OCI-LY3 (cell line): ENCODE measurements around the gene FLOT2.
"Not testable (repeated sequence)": the region's sequence is repeated elsewhere in the genome, so short reads cannot be mapped to it uniquely, and the experiment has no call there.

Experiments used
- H2AFZ ChIP-seq: fragments of 200-600, 300-600 bp; shearing (Covaris generic); 2 replicates; pipeline ENCODE4 v1.6.0; 2014; ENCODE audit warnings: antibody characterized with exemption, low read depth, low read length
- H3K27ac ChIP-seq: fragments of 200-600, 300-600 bp; sonication (generic); 2 replicates; pipeline ENCODE4 v1.5.1; 2014; ENCODE audit warnings: mild to moderate bottlenecking, low read length, moderate library complexity, mixed read lengths
- H3K27me3 ChIP-seq: fragments of 200-600, 300-600 bp; sonication (generic); 2 replicates; pipeline ENCODE4 v1.6.1; 2014; ENCODE audit warnings: low read depth, low read length, mixed read lengths
- H3K36me3 ChIP-seq: fragments of 200-600, 300-600 bp; sonication (generic); replicated peaks from 2 replicates; pipeline ENCODE3; 2014; ENCODE audit warnings: low read depth, low read length, mixed read lengths
- H3K4me1 ChIP-seq: fragments of 300-600, 200-600 bp; sonication (generic); 2 replicates; pipeline ENCODE4 v1.6.1; 2014; ENCODE audit warnings: low read length, mixed read lengths
- H3K4me2 ChIP-seq: fragments of 200-600, 300-600 bp; sonication (generic); 2 replicates; pipeline ENCODE4 v1.6.1; 2014; ENCODE audit warnings: low read length, mixed read lengths
- H3K4me3 ChIP-seq: fragments of 300-600, 200-600 bp; sonication (generic); 2 replicates; pipeline ENCODE4 v1.5.1; 2014; ENCODE audit warnings: antibody characterized with exemption, mild to moderate bottlenecking, low read length, moderate library complexity
- H3K79me2 ChIP-seq: fragments of 300-600, 200-600 bp; shearing (Covaris generic); 2 replicates; pipeline ENCODE4 v1.6.1; 2014; ENCODE audit warnings: mild to moderate bottlenecking, low read length, mixed read lengths
- H3K9ac ChIP-seq: fragments of 300-600, 200-600 bp; shearing (Covaris generic); 2 replicates; pipeline ENCODE4 v1.6.0; 2014; ENCODE audit warnings: mild to moderate bottlenecking, low read length, moderate library complexity
- H3K9me3 ChIP-seq: fragments of 200-600, 300-600 bp; shearing (Covaris generic); 2 replicates; pipeline ENCODE4 v1.6.1; 2014; ENCODE audit warnings: low read length, mixed read lengths; ENCODE audit not compliant: insufficient read depth
- H4K20me1 ChIP-seq: fragments of 200-600, 300-600 bp; sonication (generic); 2 replicates; pipeline ENCODE4 v1.6.1; 2016; ENCODE audit warnings: low read length, mixed read lengths; ENCODE audit not compliant: insufficient read depth
- EZH2phosphoT487 ChIP-seq: fragments of 200-600 bp; shearing (Covaris generic); IDR thresholded peaks from 2 replicates; pipeline ENCODE4 v1.6.1; 2018; ENCODE audit warnings: antibody characterized with exemption, mixed run types, low read depth
- TF ChIP-seq, protein P1 (sequence below): fragments of 200-600, 300-600 bp; sonication (generic); IDR thresholded peaks from 2 replicates; pipeline ENCODE4 v1.5.1; 2014; ENCODE audit warnings: antibody characterized with exemption, low read length, low read depth

Gene FLOT2

DNA sequence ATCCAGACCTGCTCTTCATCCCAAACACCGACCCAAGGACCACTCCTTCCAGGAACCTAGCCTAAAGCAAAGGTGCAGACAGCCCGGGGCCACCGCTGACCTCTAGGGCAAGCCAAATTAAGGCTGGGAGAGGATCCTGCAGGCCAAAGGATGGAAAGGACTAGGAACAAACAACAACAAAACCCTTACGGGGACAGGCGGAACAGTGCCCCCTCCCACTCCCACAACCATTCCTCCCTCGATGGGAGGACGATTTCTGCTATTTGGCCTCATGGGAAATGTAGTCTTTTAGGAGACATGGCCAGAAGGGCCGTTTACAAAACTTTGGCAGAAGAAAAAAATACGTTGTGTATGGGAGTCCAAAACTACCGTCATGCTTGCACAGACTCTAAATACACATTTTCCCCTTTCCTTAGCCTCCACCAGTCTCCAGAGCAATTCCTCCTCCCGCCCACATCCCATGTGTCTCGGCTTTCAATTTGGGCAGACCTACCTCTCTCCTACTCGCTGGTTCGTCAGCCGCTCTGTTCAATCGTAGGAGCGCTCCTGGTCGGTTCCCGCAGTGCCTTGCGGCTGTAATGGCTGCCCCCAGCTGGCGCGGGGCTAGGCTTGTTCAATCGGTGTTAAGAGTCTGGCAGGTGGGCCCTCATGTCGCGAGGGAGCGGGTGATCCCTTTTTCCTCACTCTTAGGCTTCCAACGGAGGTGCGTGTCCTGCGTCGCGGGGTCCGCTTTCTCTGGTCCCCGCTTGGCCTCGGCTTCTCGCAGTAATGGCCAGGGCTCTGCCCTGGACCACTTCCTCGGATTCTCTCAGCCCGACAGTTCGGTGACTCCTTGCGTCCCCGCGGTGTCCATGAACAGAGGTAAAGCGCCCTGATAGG lies 42.8 kb downstream of the FLOT2 start, which contains the start of gene ERAL1:
TSS of gene ERAL1 (plus strand) at position 560 of the 879 bp plus-strand sequence. CDS start at position 579, 19 bp downstream.
- peak within 1 kb of the TSS; percentile 84 for H3K9ac ChIP-seq
- peak within 1 kb of the TSS; percentile 49 for H3K27ac ChIP-seq
- no peaks in the 10 kb centered on the region for H3K27me3 ChIP-seq
- peak within 1 kb of the TSS; percentile 92 for H3K4me3 ChIP-seq
- H3K9me3 ChIP-seq: no peaks in the 10 kb centered on the region
- peaks cover 13% of the 10 kb centered on the region for H3K36me3 ChIP-seq
- H3K79me2 ChIP-seq: peaks cover 18% of the 10 kb centered on the region
- H2AFZ ChIP-seq: peak within 1 kb of the TSS; percentile 98
- peaks cover 20% of the 10 kb centered on the region for H3K4me1 ChIP-seq
- TF ChIP-seq, protein P1, sequence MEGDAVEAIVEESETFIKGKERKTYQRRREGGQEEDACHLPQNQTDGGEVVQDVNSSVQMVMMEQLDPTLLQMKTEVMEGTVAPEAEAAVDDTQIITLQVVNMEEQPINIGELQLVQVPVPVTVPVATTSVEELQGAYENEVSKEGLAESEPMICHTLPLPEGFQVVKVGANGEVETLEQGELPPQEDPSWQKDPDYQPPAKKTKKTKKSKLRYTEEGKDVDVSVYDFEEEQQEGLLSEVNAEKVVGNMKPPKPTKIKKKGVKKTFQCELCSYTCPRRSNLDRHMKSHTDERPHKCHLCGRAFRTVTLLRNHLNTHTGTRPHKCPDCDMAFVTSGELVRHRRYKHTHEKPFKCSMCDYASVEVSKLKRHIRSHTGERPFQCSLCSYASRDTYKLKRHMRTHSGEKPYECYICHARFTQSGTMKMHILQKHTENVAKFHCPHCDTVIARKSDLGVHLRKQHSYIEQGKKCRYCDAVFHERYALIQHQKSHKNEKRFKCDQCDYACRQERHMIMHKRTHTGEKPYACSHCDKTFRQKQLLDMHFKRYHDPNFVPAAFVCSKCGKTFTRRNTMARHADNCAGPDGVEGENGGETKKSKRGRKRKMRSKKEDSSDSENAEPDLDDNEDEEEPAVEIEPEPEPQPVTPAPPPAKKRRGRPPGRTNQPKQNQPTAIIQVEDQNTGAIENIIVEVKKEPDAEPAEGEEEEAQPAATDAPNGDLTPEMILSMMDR: no peak
- TF ChIP-seq EZH2phosphoT487: no peak
- peak within 1 kb of the TSS; percentile 96 for H3K4me2 ChIP-seq
- no peaks in the 10 kb centered on the region for H4K20me1 ChIP-seq

- Histone ChIP-seq H2AFZ (no peak overlapping the region), H3K27me3 (no peaks in the 10 kb centered on the region), H4K20me1 (no peaks in the 10 kb centered on the region), H3K4me1 (peaks cover 20% of the 10 kb centered on the region), H3K79me2 (peaks cover 18% of the 10 kb centered on the region), H3K4me3 (no peak overlapping the region), H3K4me2 (no peak overlapping the region), H3K9ac (no peak overlapping the region), H3K36me3 (peaks cover 7% of the 10 kb centered on the region), H3K9me3 (no peaks in the 10 kb centered on the region), H3K27ac (no peak overlapping the region)
- TF ChIP-seq, protein P1: no peak
- no peak for TF ChIP-seq EZH2phosphoT487
Measured at GRCh38 chr17:28853295-28853694, 44.2 kb downstream of the FLOT2 start.

DNA sequence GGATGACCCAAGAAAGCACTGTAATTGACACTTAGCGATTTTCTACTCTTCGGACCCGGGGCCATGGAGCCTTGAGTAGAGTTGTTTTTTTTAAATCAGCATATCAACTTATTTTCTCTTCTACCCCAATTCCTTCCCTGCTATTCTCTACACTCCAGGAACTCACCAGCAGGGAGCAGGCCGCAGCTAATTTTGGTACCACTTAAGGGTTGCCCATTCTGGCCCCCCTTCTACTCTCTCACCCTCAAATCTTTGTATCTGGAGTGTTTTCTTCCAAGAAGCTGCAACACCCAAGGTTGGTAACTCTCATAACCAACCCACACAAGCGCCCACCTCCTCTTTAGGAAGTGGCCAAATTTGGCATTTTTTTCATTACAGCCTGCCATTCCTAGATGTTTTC lies 48.3 kb downstream of the FLOT2 start:
- no peaks in the 10 kb centered on the region for H3K9me3 ChIP-seq
- H3K4me3 ChIP-seq: no peak overlapping the region
- no peaks in the 10 kb centered on the region for H4K20me1 ChIP-seq
- H3K27me3 ChIP-seq: no peaks in the 10 kb centered on the region
- no peaks in the 10 kb centered on the region; the same call in 1 of the 2 replicates for H3K79me2 ChIP-seq
- TF ChIP-seq EZH2phosphoT487: no peak
- TF ChIP-seq, protein P1: peak; percentile 42
- no peaks in the 10 kb centered on the region for H3K36me3 ChIP-seq
- H2AFZ ChIP-seq: no peak overlapping the region
- H3K4me2 ChIP-seq: no peak overlapping the region
- no peak overlapping the region for H3K27ac ChIP-seq
- peaks cover 3% of the 10 kb centered on the region; the same call in 1 of the 2 replicates for H3K4me1 ChIP-seq
- no peak overlapping the region for H3K9ac ChIP-seq

- H3K27ac ChIP-seq, H3K4me3 ChIP-seq, H3K4me1 ChIP-seq, H2AFZ ChIP-seq, H3K36me3 ChIP-seq, H4K20me1 ChIP-seq, H3K79me2 ChIP-seq, H3K9ac ChIP-seq, H3K9me3 ChIP-seq, H3K4me2 ChIP-seq, H3K27me3 ChIP-seq: not testable (repeated sequence)
- TF ChIP-seq, protein P1: peak; percentile 37
Measured at GRCh38 chr17:28848667-28849066, 48.9 kb downstream of the FLOT2 start.

DNA sequence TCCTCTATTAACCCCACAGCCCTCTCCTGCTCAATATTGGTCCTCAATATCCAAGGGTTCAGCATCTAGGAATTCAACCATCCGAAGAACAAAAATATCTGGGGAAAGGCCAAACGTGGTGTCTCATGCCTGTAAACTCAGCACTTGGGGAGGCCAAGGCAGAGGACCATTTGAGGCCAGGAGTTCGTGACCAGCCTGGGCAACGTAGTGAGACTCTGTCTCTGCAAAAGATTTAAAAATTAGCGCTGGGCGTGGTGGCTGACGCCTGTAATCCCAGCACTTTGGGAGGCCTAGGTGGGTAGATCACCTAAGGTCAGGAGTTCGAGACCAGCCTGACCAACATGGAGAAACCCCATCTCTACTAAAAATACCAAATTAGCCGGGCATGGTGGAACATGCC lies 50.8 kb downstream of the FLOT2 start:
- not testable (repeated sequence) for H3K9ac ChIP-seq, H3K79me2 ChIP-seq, H3K9me3 ChIP-seq, H3K4me1 ChIP-seq, H3K27ac ChIP-seq, H3K36me3 ChIP-seq, H3K27me3 ChIP-seq, H4K20me1 ChIP-seq, H2AFZ ChIP-seq, H3K4me3 ChIP-seq, H3K4me2 ChIP-seq
